Naive thymus-derived CD8-positive, alpha-beta T cell (primary cell): Measurements from ENCODE around the gene AGPAT4. TPM values are rescaled to one million over a fixed set of nuclear protein-coding genes. Genes with fewer than 3 reads are reported as not detected.

Experiments
- ATAC-seq, 2 donors: fragments of 150-1000 bp; cut with Tn5 transposase in 1 of 2; sonication (Bioruptor Pico), chemical (Tn5 transposase) in 1 of 2; 1 replicate in 1 of 2; 2 replicates in 1 of 2; pipeline ENCODE4 v1.10.0; 2021; ENCODE audit warnings: mild to moderate bottlenecking in 2 of 2, moderate library complexity in 2 of 2
- POLR2A ChIA-PET: fragments of 350-600 bp; sonication (Branson Sonifier 250); formaldehyde crosslinking; loops from one replicate; lab custom pipeline; 2021; ENCODE audit warnings: antibody characterized with exemption; lab: Charles Lee
- DNase-seq, 10 donors: peaks; one replicate each; pipeline versions ENCODE4 v3.0.0 to v3.0.0-alpha.2; 2020 to 2022
- H3K27ac Mint-ChIP-seq, 10 donors: one replicate each; pipeline ENCODE4 v1.8.0; 2020 to 2022; ENCODE audit warnings: mild to moderate bottlenecking in 10 of 10, mixed read lengths in 10 of 10, moderate library complexity in 4 of 10, inconsistent platforms in 1 of 10
- H3K27me3 Mint-ChIP-seq, 5 donors: one replicate each; pipeline ENCODE4 v1.8.0; 2021 to 2022; ENCODE audit warnings: mixed read lengths in 5 of 5
- H3K36me3 Mint-ChIP-seq, 3 donors: one replicate each; pipeline ENCODE4 v1.8.0; 2020 to 2022; ENCODE audit warnings: mixed read lengths in 3 of 3, mild to moderate bottlenecking in 2 of 3, inconsistent platforms in 1 of 3
- H3K4me1 Mint-ChIP-seq, 4 donors: one replicate each; pipeline ENCODE4 v1.8.0; 2021 to 2022; ENCODE audit warnings: mixed read lengths in 4 of 4
- H3K4me3 Mint-ChIP-seq, 10 donors: one replicate each; pipeline ENCODE4 v1.8.0; 2020 to 2022; ENCODE audit warnings: mild to moderate bottlenecking in 10 of 10, mixed read lengths in 10 of 10, moderate library complexity in 6 of 10, inconsistent platforms in 1 of 10
- H3K9me3 Mint-ChIP-seq, 9 donors: one replicate each; pipeline ENCODE4 v1.8.0; 2020 to 2022; ENCODE audit warnings: mixed read lengths in 9 of 9, mild to moderate bottlenecking in 3 of 9, inconsistent platforms in 1 of 9, moderate library complexity in 1 of 9
- polyA plus RNA-seq, 3 donors: library from polyadenylated mRNA; unstranded; fragments of 300-500 nt; fragmentation: Illumina TruSeq; gene quantifications; one replicate each; pipeline ENCODE4 v1.2.3, GENCODE V29; 2021
- total RNA-seq, 8 experiments: library from RNA in 2 of 8; stranded (reverse) in 2 of 8; gene quantifications; one replicate each; pipeline ENCODE4 v1.2.3 and lab custom pipeline; 2021 to 2026

Gene AGPAT4
- total and polyA plus RNA-seq, 5 experiments from 2014 or later: 0.85 to 4.0 (median 2.0) TPM

DNA sequence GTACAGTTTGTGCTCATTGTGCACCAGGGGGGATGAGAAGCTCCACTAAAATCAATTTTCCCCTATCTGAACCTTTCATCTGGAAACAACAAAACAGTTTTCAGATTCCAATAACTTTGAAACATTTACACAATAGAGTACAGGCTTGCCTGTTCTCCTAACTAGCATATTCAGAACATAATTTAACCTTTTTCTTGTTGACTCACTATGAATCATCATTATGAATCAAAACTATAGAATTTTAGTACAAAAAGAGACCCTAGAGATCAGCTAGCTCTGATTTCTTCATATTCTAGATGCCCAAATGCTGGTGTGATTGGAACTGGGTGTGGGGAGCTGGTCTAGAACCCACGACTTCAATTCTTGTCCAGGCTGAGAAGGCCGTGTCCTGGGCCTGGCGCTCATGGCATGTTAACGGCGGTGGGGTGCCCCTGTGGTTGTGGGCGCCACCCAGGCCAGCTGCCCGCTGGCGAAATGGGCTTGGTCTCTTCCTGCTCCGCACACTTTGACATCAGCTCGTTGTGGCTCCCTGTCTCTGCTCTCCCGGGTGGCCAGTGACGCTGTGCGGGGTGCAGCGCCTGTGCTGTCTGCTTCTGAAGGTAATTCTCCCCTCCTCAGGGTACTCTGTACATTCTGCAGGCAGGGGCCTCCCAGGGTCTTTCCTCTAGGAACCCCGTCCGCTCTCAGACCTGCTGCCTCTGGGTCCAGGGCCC is 29.9 kb upstream of the AGPAT4 start:
- ATAC-seq (no peak), DNase-seq (no peak)
- Mint-ChIP-seq H3K27ac (peak overlapping the region in 1 of 10 donors; percentile 47), H3K9me3 (no peaks in the 10 kb centered on the region), H3K27me3 (peaks cover 0 to 19% (median 8%) of the 10 kb centered on the region in 5 donors), H3K4me3 (no peak overlapping the region), H3K36me3 (no peaks in the 10 kb centered on the region), H3K4me1 (peaks cover 0 to 2% (median 0%) of the 10 kb centered on the region in 4 donors)
- POLR2A ChIA-PET: no interaction called here

- ATAC-seq: no peak
- Mint-ChIP-seq H3K9me3 (no peaks in the 10 kb centered on the region), H3K4me3 (no peak overlapping the region), H3K27ac (no peak overlapping the region), H3K36me3 (no peaks in the 10 kb centered on the region), H3K27me3 (peaks cover 0 to 17% (median 6%) of the 10 kb centered on the region in 5 donors), H3K4me1 (peaks cover 0 to 2% (median 0%) of the 10 kb centered on the region in 4 donors)
- DNase-seq: no peak
- POLR2A ChIA-PET: no interaction called here
Measured at GRCh38 chr6:161302949-161303348, 29.1 kb upstream of the AGPAT4 start.

DNA sequence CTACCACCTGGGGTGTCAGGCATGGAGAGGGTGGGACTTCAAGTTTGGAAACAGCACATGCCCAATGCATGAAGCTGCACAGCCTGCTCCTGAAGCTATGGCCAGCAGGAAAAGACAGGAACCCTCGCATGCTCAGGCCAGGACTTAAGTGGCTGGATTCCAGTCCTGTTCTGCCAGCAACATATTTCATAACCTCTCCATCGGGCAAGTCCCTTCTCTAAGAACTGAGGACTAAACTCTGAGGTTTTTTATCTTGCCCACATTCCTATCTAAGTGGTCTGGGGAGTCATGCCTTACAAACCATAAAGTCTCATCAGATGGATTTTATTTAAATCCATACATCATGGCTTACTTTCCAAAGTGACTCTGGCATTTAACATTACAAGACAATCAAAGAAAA is 27.5 kb upstream of the AGPAT4 start:
- Mint-ChIP-seq H3K9me3 (no peaks in the 10 kb centered on the region), H3K4me1 (peaks cover 0 to 2% (median 0%) of the 10 kb centered on the region in 4 donors), H3K27ac (no peak overlapping the region), H3K4me3 (no peak overlapping the region), H3K27me3 (peaks cover 0 to 11% (median 2%) of the 10 kb centered on the region in 5 donors), H3K36me3 (no peaks in the 10 kb centered on the region)
- ATAC-seq (no peak), DNase-seq (no peak)
- POLR2A ChIA-PET: no interaction called here

DNA sequence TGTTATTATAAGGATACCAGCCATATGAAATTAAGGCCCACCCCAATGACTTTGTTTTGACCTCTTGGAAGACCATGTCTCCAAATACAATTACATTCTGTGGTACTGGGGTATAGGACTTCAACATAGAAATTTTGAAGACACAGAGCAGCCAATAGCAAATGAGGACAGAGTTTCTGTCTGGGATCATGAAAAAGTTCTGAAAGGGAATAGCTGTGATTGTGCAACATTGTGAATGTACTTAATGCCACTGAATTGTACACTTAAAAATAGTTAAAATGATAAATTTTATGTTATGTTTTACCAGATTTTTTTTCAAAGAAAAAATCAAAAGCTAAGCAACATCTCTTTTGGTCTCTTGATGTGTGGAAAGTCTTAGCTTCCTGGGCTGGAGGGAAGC is 27.0 kb upstream of the AGPAT4 start:
- DNase-seq (no peak), ATAC-seq (no peak)
- H3K4me1 Mint-ChIP-seq: no peaks in the 10 kb centered on the region
- H3K4me3 Mint-ChIP-seq: no peak overlapping the region
- H3K36me3 Mint-ChIP-seq: no peaks in the 10 kb centered on the region
- H3K27me3 Mint-ChIP-seq: peaks cover 0 to 6% (median 4%) of the 10 kb centered on the region in 5 donors
- POLR2A ChIA-PET: no interaction called here
- no peak overlapping the region for H3K27ac Mint-ChIP-seq
- H3K9me3 Mint-ChIP-seq: no peaks in the 10 kb centered on the region

- POLR2A ChIA-PET: no interaction called here
- no peak overlapping the region for H3K4me3 Mint-ChIP-seq
- H3K27me3 Mint-ChIP-seq: peaks cover 0 to 8% (median 4%) of the 10 kb centered on the region in 5 donors
- ATAC-seq (no peak), DNase-seq (no peak)
- no peaks in the 10 kb centered on the region for H3K36me3 Mint-ChIP-seq
- no peak overlapping the region for H3K27ac Mint-ChIP-seq
- no peaks in the 10 kb centered on the region for H3K4me1 Mint-ChIP-seq
- no peaks in the 10 kb centered on the region for H3K9me3 Mint-ChIP-seq
Measured at GRCh38 chr6:161299726-161300125, 25.9 kb upstream of the AGPAT4 start.

- Mint-ChIP-seq H3K4me1 (no peaks in the 10 kb centered on the region), H3K36me3 (no peaks in the 10 kb centered on the region), H3K27ac (no peak overlapping the region), H3K27me3 (peaks cover 2 to 16% (median 9%) of the 10 kb centered on the region in 5 donors), H3K4me3 (no peak overlapping the region), H3K9me3 (no peaks in the 10 kb centered on the region)
- POLR2A ChIA-PET: no interaction called here
- ATAC-seq (no peak), DNase-seq (no peak)
Measured at GRCh38 chr6:161295784-161296183, 21.9 kb upstream of the AGPAT4 start.

DNA sequence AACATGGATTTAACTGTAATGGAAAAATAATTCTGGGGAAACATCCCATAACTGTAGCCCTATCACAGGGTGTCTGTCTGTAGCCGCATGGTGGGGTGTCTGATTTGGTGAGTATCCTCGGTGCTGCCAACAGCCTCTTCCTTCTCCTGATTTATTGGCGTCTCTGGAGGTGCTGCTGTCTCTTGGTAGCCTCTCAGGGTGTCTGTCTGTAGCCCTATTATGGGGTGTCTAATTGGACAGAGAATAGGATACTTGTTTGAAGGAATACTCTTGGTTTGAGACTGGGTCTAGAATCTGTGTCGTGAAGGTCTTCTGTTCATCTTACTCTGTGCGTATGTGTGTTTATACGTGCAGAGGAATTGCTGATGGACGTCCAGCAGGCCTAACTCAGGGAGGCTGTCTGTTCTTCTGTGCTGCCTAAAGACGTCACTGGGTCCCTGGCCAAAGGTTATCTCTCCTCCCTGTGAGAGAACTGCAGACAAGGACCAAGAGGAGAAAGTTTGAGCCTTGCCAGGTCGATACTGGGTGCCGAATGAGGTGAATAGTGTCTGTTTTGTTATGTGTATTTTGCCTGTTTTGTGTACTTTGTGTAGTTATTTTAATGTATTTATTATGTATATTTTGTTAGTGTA is 18.9 kb upstream of the AGPAT4 start:
- Mint-ChIP-seq H3K4me3 (no peak overlapping the region), H3K27ac (no peak overlapping the region), H3K36me3 (no peaks in the 10 kb centered on the region), H3K27me3 (peaks cover 2 to 16% (median 7%) of the 10 kb centered on the region in 5 donors), H3K4me1 (no peaks in the 10 kb centered on the region), H3K9me3 (no peaks in the 10 kb centered on the region)
- DNase-seq (no peak), ATAC-seq (no peak)
- POLR2A ChIA-PET: no interaction called here

GRCh38 chr6:161292145-161292544 is 18.3 kb upstream of the AGPAT4 start:
- Mint-ChIP-seq H3K36me3 (no peaks in the 10 kb centered on the region), H3K27ac (no peak overlapping the region), H3K27me3 (peaks cover 3 to 21% (median 9%) of the 10 kb centered on the region in 5 donors), H3K4me1 (no peaks in the 10 kb centered on the region), H3K4me3 (no peak overlapping the region), H3K9me3 (no peaks in the 10 kb centered on the region)
- POLR2A ChIA-PET: no interaction called here
- ATAC-seq (no peak), DNase-seq (no peak)

- ATAC-seq (no peak), DNase-seq (no peak)
- Mint-ChIP-seq H3K27me3 (peaks cover 7 to 35% (median 19%) of the 10 kb centered on the region in 5 donors), H3K9me3 (no peaks in the 10 kb centered on the region), H3K4me1 (no peaks in the 10 kb centered on the region), H3K27ac (no peak overlapping the region), H3K36me3 (no peaks in the 10 kb centered on the region), H3K4me3 (no peak overlapping the region)
- POLR2A ChIA-PET: no interaction called here
Measured at GRCh38 chr6:161290751-161291150, 16.9 kb upstream of the AGPAT4 start.

DNA sequence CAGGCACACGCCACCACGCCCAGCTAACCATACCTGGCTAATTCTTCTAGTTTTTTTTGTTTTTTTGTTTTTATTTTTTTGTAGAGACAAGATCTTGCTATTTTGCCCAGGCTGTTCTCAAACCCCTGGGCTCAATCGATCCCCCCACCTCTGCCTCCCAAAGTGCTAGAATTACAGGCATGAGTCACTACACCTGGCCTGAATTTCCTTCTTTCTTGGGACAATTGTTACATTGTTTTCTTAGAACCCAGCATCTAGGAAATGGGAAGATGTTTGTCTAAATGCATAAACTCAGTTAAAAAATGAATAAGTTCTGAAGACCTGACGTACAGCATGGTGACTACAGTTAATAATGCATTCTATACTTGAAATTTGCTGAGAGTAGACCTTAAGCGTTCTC is 10.8 kb upstream of the AGPAT4 start:
- H3K36me3 Mint-ChIP-seq: peaks cover 0 to 11% (median 2%) of the 10 kb centered on the region in 3 donors
- DNase-seq (no peak), ATAC-seq (no peak)
- H3K27me3 Mint-ChIP-seq: peaks cover 8 to 20% (median 15%) of the 10 kb centered on the region in 5 donors
- peaks cover 0 to 15% (median 9%) of the 10 kb centered on the region in 9 donors for H3K9me3 Mint-ChIP-seq
- H3K4me1 Mint-ChIP-seq: no peaks in the 10 kb centered on the region
- H3K4me3 Mint-ChIP-seq: no peak overlapping the region
- no peak overlapping the region for H3K27ac Mint-ChIP-seq
- POLR2A ChIA-PET: no interaction called here

GRCh38 chr6:161281092-161281491 is 7.2 kb upstream of the AGPAT4 start:
- POLR2A ChIA-PET: no interaction called here
- no peak for ATAC-seq
- peaks cover under 1 to 14% (median 4%) of the 10 kb centered on the region in 5 donors for H3K27me3 Mint-ChIP-seq
- H3K27ac Mint-ChIP-seq: no peak overlapping the region
- peaks cover 0 to 15% (median 9%) of the 10 kb centered on the region in 9 donors for H3K9me3 Mint-ChIP-seq
- H3K36me3 Mint-ChIP-seq: peaks cover 0 to 11% (median 2%) of the 10 kb centered on the region in 3 donors
- DNase-seq: no peak
- no peak overlapping the region for H3K4me3 Mint-ChIP-seq
- no peaks in the 10 kb centered on the region for H3K4me1 Mint-ChIP-seq

- H3K27ac Mint-ChIP-seq: no peak overlapping the region
- H3K36me3 Mint-ChIP-seq: peaks cover 0 to 11% (median 2%) of the 10 kb centered on the region in 3 donors
- ATAC-seq (no peak), DNase-seq (no peak)
- POLR2A ChIA-PET: no interaction called here
- peaks cover 0 to 16% (median 3%) of the 10 kb centered on the region in 5 donors for H3K27me3 Mint-ChIP-seq
- H3K4me1 Mint-ChIP-seq: peaks cover 0 to 3% (median 0%) of the 10 kb centered on the region in 4 donors
- H3K9me3 Mint-ChIP-seq: peaks cover 0 to 15% (median 9%) of the 10 kb centered on the region in 9 donors
- H3K4me3 Mint-ChIP-seq: no peak overlapping the region
Measured at GRCh38 chr6:161279677-161280415, 6.0 kb upstream of the AGPAT4 start.
